PFSK-1 (cell line): ENCODE measurements around the gene SMCO1.
A peak's percentile ranks its signal among the peaks of the same experiment; 100 is the strongest.

Source experiments
- FOXP2 ChIP-seq: optimal IDR thresholded peaks from 2 replicates; pipeline ENCODE3; 2011; ENCODE audit warnings: borderline replicate concordance, control low read depth, inconsistent platforms; ENCODE audit not compliant: insufficient read depth; ENCODE audit errors: extremely low read length, extremely low read depth
- POLR2AphosphoS5 ChIP-seq: IDR thresholded peaks from 2 replicates; pipeline ENCODE4 v1.6.1; 2012; ENCODE audit warnings: low read depth, mild to moderate bottlenecking, control low read depth, low read length, moderate library complexity
- SIN3A ChIP-seq: IDR thresholded peaks from 2 replicates; pipeline ENCODE4 v1.6.1; 2012; ENCODE audit warnings: mild to moderate bottlenecking, low read length, moderate library complexity, borderline replicate concordance; ENCODE audit not compliant: insufficient read depth
- TAF1 ChIP-seq: IDR thresholded peaks from 2 replicates; pipeline ENCODE4 v1.6.1; 2012; ENCODE audit warnings: low read length, control low read depth, borderline replicate concordance; ENCODE audit not compliant: insufficient read depth
- TF ChIP-seq, protein P1 (sequence below), 2 experiments: IDR thresholded peaks; 2 replicates each; pipeline versions ENCODE4 v1.6.1 to v1.8.0; 2011 to 2012; ENCODE audit warnings: low read depth in 2 of 2, low read length in 2 of 2, control low read depth in 1 of 2, inconsistent platforms in 1 of 2, mild to moderate bottlenecking in 1 of 2, moderate library complexity in 1 of 2; ENCODE audit not compliant: insufficient read depth in 1 of 2

Gene SMCO1

DNA sequence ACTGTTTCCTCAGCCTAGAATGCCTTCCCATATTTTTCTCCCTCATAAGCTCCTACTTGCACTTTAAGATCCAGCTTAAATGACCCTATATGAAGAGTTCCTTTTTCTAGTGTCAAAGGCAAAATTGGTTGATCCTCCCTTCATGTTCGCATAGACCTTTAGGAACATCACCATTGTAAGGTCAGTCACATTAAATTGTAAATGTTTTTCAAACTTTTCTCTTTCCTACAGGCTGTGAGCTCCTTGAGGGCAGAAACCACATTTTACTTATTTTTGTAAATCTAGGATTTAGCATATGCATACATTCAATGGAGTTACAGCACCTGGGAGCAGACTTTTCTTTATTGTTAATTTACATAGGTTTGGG lies 813 bp downstream of the SMCO1 start:
- TF ChIP-seq FOXP2 (no peak), TAF1 (no peak), SIN3A (no peak), POLR2AphosphoS5 (no peak)
- TF ChIP-seq, protein P1, sequence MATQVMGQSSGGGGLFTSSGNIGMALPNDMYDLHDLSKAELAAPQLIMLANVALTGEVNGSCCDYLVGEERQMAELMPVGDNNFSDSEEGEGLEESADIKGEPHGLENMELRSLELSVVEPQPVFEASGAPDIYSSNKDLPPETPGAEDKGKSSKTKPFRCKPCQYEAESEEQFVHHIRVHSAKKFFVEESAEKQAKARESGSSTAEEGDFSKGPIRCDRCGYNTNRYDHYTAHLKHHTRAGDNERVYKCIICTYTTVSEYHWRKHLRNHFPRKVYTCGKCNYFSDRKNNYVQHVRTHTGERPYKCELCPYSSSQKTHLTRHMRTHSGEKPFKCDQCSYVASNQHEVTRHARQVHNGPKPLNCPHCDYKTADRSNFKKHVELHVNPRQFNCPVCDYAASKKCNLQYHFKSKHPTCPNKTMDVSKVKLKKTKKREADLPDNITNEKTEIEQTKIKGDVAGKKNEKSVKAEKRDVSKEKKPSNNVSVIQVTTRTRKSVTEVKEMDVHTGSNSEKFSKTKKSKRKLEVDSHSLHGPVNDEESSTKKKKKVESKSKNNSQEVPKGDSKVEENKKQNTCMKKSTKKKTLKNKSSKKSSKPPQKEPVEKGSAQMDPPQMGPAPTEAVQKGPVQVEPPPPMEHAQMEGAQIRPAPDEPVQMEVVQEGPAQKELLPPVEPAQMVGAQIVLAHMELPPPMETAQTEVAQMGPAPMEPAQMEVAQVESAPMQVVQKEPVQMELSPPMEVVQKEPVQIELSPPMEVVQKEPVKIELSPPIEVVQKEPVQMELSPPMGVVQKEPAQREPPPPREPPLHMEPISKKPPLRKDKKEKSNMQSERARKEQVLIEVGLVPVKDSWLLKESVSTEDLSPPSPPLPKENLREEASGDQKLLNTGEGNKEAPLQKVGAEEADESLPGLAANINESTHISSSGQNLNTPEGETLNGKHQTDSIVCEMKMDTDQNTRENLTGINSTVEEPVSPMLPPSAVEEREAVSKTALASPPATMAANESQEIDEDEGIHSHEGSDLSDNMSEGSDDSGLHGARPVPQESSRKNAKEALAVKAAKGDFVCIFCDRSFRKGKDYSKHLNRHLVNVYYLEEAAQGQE (IDR thresholded peaks at IDR 0.05; ENCODE audit: insufficient read depth in 1 of 2, low read depth in 2 of 2, low read length in 2 of 2): no peak

DNA sequence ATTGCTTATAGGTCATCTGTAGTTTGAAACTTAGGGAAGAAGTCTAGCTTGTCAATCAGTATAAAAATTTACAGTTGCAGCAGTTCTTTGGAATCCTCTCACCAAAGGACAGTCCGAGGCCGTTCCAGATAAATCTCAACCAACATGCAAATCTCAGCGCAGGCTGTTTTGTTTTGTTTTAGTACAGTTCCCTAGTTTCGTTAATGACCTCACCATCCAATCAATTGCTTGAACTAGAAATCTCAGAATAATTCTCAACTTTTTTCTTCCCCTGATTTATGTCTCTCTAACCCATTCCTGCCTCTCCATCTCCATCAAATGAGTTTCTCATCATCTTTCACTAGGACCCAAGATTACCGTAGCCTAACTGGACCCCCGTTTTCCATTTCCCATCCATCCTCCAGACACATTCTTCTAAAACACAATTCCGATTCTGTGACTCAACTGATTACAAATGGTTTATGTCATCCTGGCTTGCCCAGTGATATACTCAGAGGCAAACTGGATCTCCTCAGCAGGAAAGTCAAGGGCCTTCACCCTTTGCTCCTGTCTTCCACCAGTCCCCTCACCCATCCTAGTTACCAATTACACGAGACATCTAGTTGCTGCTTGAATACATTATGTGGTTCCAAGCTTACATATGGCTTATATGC lies 1.3 kb downstream of the SMCO1 start:
- TF ChIP-seq SIN3A (no peak), TAF1 (no peak), POLR2AphosphoS5 (no peak), FOXP2 (no peak)
- TF ChIP-seq, protein P1 (IDR thresholded peaks at IDR 0.05; ENCODE audit: insufficient read depth in 1 of 2, low read depth in 2 of 2, low read length in 2 of 2): no peak

DNA sequence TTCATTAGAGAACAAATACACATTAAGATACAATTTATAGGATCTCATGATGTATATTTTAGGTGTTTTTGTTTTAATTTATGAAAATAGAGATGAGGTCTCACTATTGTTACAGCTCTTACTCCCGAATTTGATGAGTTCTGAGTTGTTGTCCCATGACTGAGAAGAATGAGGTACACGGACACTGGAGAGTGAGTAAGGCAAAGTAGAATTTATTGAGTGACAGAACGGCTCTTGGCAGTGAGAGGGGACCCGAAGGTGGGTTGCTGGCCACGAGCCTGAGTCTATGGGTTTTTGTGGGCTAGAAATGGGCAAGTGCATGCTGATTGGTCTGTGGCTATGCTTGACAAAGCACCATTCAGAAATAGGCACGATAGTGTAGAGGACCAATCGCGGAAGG lies 8.5 kb downstream of the SMCO1 start:
- TF ChIP-seq TAF1 (no peak), FOXP2 (no peak), SIN3A (no peak), POLR2AphosphoS5 (no peak)
- TF ChIP-seq, protein P1 (IDR thresholded peaks at IDR 0.05; ENCODE audit: insufficient read depth in 1 of 2, low read depth in 2 of 2, low read length in 2 of 2): no peak

DNA sequence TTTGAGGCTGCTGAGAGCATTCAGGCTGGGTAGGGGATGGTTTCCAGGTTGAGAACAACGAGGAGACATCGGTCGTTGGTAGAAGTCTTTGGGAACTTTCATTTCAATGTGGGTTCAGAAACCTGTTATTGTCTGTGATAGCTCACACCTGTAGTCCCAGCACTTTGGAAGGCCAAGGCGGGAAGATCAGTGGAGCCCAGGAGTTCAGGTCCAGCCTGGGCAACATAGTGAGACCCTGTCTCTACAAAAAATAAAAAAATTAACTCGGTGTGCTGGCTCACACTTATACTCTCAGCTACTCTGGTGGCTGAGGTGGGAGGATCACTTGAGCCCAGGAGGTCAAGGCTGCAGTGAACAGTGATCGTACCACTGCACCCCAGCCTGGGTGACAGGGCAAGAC lies 10.6 kb downstream of the SMCO1 start:
- TF ChIP-seq TAF1: no peak
- TF ChIP-seq FOXP2: no peak
- no peak for TF ChIP-seq SIN3A
- no peak for TF ChIP-seq POLR2AphosphoS5
- TF ChIP-seq, protein P1 (IDR thresholded peaks at IDR 0.05; ENCODE audit: insufficient read depth in 1 of 2, low read depth in 2 of 2, low read length in 2 of 2): no peak

DNA sequence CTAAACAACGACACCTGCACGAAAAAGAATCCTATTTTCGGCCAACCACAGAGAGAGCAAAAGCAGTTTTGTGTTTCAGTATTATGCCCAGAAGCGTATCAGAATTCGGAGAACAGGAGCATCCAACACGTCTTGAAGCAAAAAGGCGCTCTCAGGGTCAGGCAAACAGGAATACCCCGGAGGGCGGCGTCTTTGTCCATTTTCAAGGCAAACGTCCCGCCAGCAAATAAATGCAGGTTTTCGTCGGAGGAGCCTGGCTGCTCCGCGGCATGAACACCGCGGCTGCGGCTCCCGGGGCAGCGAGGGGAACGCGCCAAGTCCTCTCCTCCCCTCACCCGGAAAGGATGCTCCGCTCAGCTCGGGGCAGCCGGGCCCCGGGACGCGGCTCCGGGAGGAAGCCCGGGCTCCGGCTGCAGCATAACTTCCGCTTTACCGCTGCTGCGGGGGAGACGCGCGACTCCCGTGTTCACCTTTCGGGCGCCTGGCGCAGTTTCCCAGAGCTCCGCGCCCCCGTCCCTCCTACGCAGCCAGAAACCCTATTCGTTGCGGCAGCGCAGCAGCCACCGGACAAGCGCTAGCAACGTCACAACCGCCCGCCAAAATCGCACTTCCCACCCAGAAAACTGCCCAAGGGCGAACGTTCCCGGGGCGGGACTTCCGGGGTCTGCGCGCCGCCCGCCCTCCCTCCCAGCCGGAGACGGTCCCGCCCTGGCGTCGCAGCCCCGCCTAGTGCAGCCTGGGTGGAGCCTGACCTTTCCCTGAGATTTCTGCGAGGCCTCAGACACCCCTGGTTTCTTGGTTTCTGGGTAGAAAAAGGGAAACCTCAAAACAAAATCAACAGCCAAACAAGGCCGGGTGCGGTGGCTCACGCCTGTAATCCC lies 11.7 kb downstream of the SMCO1 start, which contains the start of gene RNF168:
Gene RNF168, minus strand, starts transcription at position 573 of the 881 bp plus-strand sequence. CDS start 595 bp downstream, outside the sequence.
- TF ChIP-seq, protein P1 (IDR thresholded peaks at IDR 0.05; ENCODE audit: insufficient read depth in 1 of 2, low read depth in 2 of 2, low read length in 2 of 2): no peak
- TF ChIP-seq FOXP2: peak; percentile 50
- peak; percentile 67; the same call in 1 of the 2 replicates for TF ChIP-seq TAF1
- TF ChIP-seq SIN3A: no peak
- peak; percentile 68 for TF ChIP-seq POLR2AphosphoS5
